Thoracic aorta (tissue), 2 donors: ENCODE results near the gene SP7. TPM values are rescaled to one million over a fixed set of nuclear protein-coding genes. Genes with fewer than 3 reads are reported as not detected.
"Not testable (repeated sequence)": the region's sequence is repeated elsewhere in the genome, so short reads cannot be mapped to it uniquely, and the experiment has no call there.

Experiments used
- ATAC-seq: fragments of 150-250 bp; one replicate; pipeline ENCODE4 v1.8.0; 2017; ENCODE audit warnings: low read depth; ENCODE audit not compliant: insufficient number of reproducible peaks, low FRiP score
- DNase-seq: peaks from one replicate; pipeline ENCODE4 v3.0.0-alpha.2; 2020; ENCODE audit warnings: low spot score
- H3K27ac ChIP-seq, 2 donors: fragments of 200-600 bp; sonication (generic); 1 replicate in 1 of 2; 2 replicates in 1 of 2; pipeline ENCODE4 v1.5.1; 2016; ENCODE audit warnings: mild to moderate bottlenecking in 2 of 2, moderate library complexity in 2 of 2
- H3K27me3 ChIP-seq: fragments of 200-600 bp; sonication (generic); replicated peaks from 2 replicates; pipeline ENCODE4 v1.6.0; 2016; ENCODE audit warnings: mild to moderate bottlenecking; ENCODE audit not compliant: insufficient read depth
- H3K36me3 ChIP-seq: fragments of 200-600 bp; sonication (generic); one replicate; pipeline ENCODE4 v1.5.1; 2016
- H3K4me1 ChIP-seq, 2 donors: fragments of 200-600 bp; sonication (generic); 1 replicate in 1 of 2; 2 replicates in 1 of 2; pipeline versions ENCODE4 v1.5.1 to v1.6.0; 2016; ENCODE audit warnings: low read depth in 2 of 2, mild to moderate bottlenecking in 1 of 2; ENCODE audit not compliant: control insufficient read depth in 1 of 2
- H3K4me3 ChIP-seq: fragments of 200-600 bp; sonication (generic); 2 replicates; pipeline ENCODE4 v1.5.1; 2016; ENCODE audit warnings: mild to moderate bottlenecking
- H3K9me3 ChIP-seq: fragments of 200-600 bp; sonication (generic); 2 replicates; pipeline ENCODE4 v1.5.1; 2016
- CTCF ChIP-seq: fragments of 200-600 bp; sonication (generic); IDR thresholded peaks from one replicate; pipeline ENCODE4 v1.5.1; 2019; ENCODE audit warnings: antibody characterized with exemption
- total RNA-seq, 2 donors: library from RNA; depleted of rRNA; stranded (reverse); fragments of >200 nt; gene quantifications; one replicate each; pipeline versions ENCODE4 v1.1.0 to v1.2.3, GENCODE V29; 2016

Gene SP7
- total RNA-seq, 2 donors from 2014 or later, result not detected

- Histone ChIP-seq H3K4me1 (no peaks in the 10 kb centered on the region), H3K9me3 (no peaks in the 10 kb centered on the region), H3K27me3 (no peaks in the 10 kb centered on the region), H3K36me3 (no peaks in the 10 kb centered on the region), H3K4me3 (no peak overlapping the region), H3K27ac (no peak overlapping the region)
- no peak for DNase-seq
- no peak for TF ChIP-seq CTCF
- no peak for ATAC-seq
Observed at GRCh38 chr12:53338017-53338416, 1.9 kb upstream of the SP7 start.

GRCh38 chr12:53334822-53335221 lies 1.3 kb downstream of the SP7 start:
- Histone ChIP-seq H3K9me3 (no peaks in the 10 kb centered on the region), H3K36me3 (no peaks in the 10 kb centered on the region), H3K27me3 (no peaks in the 10 kb centered on the region), H3K27ac (no peak overlapping the region), H3K4me1 (no peaks in the 10 kb centered on the region), H3K4me3 (no peak overlapping the region)
- ATAC-seq (no peak), DNase-seq (no peak)
- no peak for TF ChIP-seq CTCF

- no peak overlapping the region for H3K4me3 ChIP-seq
- no peaks in the 10 kb centered on the region for H3K4me1 ChIP-seq
- TF ChIP-seq CTCF, result no peak
- H3K36me3 ChIP-seq, result no peaks in the 10 kb centered on the region
- no peak overlapping the region for H3K27ac ChIP-seq
- ATAC-seq (no peak), DNase-seq (no peak)
- H3K9me3 ChIP-seq, result no peaks in the 10 kb centered on the region
- no peaks in the 10 kb centered on the region for H3K27me3 ChIP-seq
Observed at GRCh38 chr12:53333845-53334244, 2.3 kb downstream of the SP7 start.

GRCh38 chr12:53333289-53333688 lies 2.9 kb downstream of the SP7 start:
- Histone ChIP-seq H3K4me3 (no peak overlapping the region), H3K9me3 (no peaks in the 10 kb centered on the region), H3K27ac (no peak overlapping the region), H3K4me1 (no peaks in the 10 kb centered on the region), H3K36me3 (no peaks in the 10 kb centered on the region), H3K27me3 (no peaks in the 10 kb centered on the region)
- TF ChIP-seq CTCF, result no peak
- DNase-seq, result no peak
- no peak for ATAC-seq

GRCh38 chr12:53332744-53333143 lies 3.4 kb downstream of the SP7 start:
- DNase-seq, result no peak
- Histone ChIP-seq H3K4me1 (no peaks in the 10 kb centered on the region), H3K36me3 (no peaks in the 10 kb centered on the region), H3K4me3 (no peak overlapping the region), H3K27ac (no peak overlapping the region), H3K27me3 (no peaks in the 10 kb centered on the region), H3K9me3 (no peaks in the 10 kb centered on the region)
- no peak for ATAC-seq
- no peak for TF ChIP-seq CTCF

- H3K27me3 ChIP-seq, ATAC-seq: not testable (repeated sequence)
Observed at GRCh38 chr12:53332339-53332738, 3.8 kb downstream of the SP7 start.

More at GRCh38 chr12:53332339-53332738, 3.8 kb downstream of the SP7 start:
- not testable (repeated sequence) for H3K27ac ChIP-seq, H3K36me3 ChIP-seq, H3K9me3 ChIP-seq, DNase-seq, H3K4me3 ChIP-seq, H3K4me1 ChIP-seq
